Amniotic stem cell (primary cell): ENCODE data around the gene ARID3B.
"Not testable (repeated sequence)": the region's sequence is repeated elsewhere in the genome, so short reads cannot be mapped to it uniquely, and the experiment has no call there.

Experiments used
- DNase-seq: peaks from one replicate; lab custom pipeline; 2025; lab: John Stamatoyannopoulos, UW

Gene ARID3B

DNA sequence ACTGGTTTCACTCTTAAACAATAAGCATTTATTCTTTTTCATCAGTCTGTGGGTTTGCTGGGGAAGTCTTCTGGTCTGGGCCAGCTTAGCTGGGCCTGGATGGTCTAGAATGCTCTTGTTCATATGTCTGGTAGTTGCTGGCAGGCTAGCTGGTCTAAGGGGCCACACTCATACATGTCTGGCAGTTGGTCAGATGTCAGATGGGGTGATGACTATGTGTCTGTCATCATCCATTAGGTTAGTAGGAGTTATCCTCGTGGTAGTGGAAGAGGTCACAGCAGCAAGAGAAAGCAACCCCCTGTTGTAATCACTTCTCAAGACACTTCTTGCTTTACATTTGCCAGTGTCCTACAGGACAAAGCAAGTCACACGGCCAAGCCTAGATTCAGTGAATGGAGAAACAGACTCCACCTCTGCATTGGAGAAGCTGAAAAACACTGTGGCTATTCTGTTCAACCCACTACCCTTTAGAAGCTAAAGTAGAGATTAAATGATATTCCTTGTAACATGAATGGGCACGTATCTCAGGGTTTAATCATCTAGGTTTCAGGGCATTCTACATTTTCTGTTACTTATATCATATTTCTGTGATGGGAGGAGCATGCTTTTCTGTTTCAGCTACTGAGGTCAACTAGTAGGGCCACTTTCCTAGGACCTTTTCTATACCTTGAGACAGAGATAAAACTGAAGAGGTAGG is 5.5 kb upstream of the ARID3B start:
- DNase-seq = no peak

- DNase-seq = no peak
These were observed 3.3 kb upstream of the ARID3B start for GRCh38 chr15:74537736-74538135.

DNA sequence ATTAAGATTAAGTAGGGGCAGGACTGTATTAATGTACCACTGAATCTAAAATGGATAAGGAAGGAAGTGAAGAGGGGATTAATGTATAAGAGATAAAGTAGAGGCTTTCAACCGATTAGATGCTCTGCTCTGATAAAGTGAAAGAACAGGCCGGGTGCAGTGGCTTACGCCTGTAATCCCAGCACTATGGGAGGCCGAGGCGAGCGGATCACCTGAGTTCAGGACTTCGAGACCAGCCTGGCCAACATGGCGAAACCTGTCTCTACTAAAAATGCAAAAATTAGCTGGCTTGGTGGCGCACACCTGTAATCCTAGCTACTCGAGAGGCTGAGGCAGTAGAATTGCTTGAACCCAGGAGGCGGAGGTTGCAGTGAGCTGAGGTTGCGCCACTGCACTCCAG is 1.5 kb upstream of the ARID3B start:
- not testable (repeated sequence) for DNase-seq

- DNase-seq = no peak
These were observed 759 bp upstream of the ARID3B start for GRCh38 chr15:74540161-74540760.

DNA sequence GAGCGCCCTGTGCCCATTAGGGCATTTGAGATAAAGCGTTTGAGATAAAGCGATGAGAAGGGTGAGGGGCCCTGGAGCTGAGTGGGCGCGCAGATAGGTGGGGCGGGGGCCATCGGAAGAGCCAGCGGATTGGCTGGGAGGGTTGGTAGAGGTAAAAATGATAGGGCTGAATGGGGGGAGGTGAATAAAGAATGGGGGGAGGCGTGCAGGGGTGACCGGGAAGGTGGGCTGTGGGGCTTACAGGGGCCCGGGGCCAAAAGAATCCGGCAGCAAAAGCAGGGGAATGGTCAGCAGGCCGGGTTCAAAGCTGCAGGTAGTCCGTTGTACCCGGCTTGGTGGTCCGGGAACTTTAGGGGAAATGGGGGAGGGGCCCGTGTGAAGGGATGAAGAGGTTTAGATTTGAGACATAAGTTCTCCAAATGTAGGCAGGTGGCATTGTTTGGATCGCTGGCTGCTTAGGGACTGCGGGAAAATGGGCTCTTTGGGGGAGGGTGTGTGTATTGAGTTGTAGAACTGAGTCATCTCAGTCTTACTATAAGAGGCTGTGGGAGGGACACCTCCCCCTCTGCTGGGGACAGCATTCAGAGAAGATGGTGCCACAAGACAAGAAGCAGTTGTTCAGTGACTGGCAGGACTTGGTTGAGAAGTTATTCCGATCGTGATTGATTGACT is 610 bp downstream of the ARID3B start:
- no peak for DNase-seq

DNA sequence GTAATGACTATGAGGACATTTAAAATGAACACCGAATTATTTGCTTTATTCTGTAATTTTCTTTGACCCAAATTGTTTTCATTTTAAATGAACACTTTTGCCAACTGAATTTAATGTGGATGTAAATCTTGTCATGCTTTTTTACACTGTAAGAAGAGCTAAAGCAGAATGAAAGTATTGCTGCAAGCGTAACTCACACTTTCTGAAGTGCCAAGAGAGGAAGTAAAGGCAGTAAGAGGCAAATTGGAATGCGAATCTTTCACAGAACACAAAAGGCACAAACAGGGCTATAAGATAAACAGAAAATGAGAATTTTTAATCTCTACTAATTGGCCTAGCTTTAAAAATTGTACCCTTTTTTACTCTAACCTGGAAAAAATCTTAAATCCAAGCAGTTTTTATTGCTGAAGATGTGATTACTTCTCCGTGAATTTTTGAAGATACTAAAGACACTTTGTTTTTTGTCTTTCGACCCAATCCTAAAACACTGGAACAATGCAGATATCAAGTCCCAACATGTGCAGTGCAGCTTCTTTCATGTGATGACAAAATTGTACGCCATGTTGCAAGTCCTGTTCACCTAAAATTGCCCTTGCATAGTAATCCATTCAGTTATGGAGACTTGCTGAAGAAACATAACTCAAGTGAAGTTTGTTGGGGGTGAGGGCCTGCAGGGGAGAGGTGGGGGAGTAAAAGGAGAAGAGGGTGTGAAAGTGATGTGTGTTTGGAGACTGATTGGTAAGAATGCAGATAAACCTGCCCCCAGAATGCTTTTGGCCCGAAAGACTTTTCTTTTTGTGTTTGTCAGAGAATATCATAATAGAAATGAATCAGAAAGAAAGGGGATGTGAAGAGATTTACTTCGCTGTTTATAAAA is 1.4 kb downstream of the ARID3B start:
- no peak for DNase-seq

DNA sequence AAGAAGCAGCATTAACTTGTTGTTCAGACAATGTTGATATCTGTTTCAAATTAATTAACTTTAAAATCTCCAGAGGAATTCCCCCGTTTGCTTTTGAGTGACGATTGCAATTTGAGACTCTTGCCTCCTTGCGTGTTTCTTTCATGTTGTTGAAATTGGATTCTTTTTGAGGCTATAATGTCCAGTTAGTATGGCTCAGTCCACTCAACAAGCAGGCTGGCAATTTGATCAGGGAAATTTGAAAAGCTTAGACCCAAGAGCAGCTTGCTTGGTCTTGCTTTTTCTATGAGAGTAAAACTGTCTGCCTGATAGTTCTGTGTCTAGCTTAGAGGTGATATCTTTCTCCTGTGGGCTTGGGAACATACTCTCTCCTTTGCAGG is 2.0 kb downstream of the ARID3B start:
- no peak for DNase-seq

- no peak for DNase-seq
These were observed 2.6 kb downstream of the ARID3B start for GRCh38 chr15:74543583-74543982.

- DNase-seq = no peak
These were observed 4.1 kb downstream of the ARID3B start for GRCh38 chr15:74545086-74545485.

DNA sequence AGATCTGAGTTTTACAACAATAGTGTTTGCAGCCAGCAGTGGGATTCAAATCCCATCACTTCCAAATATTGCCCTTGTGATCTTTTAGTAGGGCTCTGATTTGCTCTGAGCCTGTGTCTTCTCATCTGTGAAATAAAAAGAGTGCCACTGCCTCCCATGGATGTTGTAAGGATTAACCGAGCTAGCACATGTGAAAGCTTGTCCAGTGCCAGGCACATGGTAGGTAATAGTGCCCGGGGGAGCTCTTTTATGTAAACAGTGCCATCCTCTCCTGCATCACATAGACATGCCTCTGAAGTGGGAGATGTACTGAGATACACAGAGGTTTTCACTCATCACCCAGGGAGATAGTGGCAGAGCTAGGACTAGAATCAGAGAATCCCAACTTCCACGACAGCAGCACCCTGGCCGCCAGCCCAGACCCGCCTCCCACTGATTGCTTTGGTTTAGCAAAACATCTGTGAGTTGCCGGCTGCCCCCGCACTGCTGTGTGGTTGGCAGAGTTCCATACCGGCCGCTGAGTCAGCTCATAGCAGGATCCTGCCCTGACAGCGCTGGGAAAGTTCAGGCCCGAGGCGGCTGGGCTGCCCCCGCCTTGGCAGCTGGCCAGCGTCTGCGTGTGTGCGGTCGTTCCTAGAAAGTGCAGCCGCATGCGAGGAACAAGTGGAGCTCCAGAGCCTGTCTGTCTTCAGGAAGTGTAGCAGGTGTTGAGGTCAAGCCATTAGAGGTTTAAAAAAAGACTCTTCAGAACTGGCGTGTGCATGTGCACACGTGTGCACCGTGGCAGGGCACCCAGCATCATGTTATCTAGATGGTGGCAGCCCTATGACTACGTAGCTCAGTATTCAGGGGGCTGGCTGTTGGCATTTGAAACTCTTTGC is 5.0 kb downstream of the ARID3B start:
- DNase-seq = peak; percentile 97

GRCh38 chr15:74547616-74548015 is 6.6 kb downstream of the ARID3B start:
- no peak for DNase-seq

DNA sequence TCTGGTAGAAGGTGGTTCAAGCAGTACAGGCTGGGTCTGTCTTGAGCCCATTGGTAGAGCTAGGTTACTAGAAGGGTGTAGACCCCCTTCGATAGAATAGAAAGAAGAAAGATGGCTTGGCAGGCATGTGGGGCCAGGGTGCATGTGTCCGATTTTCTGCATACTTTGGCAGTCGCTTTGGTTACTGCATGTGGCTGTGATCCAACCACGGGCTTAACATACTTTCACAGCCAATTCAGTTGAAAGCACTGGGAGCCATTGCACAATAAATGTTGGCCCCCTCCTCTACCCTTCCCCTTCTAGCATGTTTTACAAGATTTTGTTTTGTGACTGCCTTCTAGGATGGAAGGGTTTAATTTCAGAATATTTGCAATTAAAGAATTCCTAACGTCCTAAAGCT is 7.2 kb downstream of the ARID3B start:
- DNase-seq = no peak

DNA sequence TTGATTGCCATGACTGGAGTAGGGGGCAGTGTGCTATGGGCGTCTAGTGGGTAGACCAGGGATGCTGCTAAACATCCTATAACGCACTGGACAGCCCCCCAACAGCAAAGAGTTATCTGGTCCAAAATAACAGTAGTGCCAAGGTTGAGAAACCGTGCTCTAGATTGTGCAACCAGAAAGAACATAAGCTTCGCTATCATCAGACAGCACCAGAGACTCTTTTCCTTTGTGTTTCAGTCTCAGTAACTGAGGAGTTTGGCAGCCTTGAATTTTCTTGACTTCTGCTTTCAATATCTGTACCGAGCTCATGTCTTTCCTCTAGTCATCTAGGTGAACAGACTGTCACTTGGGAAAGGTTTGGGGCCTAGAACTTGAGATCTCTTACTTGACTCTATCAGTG is 8.8 kb downstream of the ARID3B start:
- no peak for DNase-seq

DNA sequence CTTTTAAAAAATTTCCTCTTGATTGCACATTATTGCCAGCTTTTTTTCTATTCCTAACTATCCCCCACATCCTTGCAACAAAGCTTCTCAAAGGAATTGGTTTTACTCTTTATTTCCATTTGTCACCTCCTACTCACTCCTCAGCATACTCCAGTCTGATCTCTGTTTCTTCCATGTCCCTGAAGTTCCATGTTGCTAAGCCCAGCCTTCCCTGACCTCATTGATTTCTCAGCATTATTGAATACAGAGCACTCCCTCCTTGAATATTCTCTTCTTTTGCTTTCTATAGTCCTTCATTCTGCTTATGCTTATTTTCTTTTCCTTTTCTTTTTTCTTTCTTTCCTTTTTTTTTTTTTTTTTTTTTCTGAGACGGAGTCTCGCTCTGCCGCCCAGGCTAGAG is 10.7 kb downstream of the ARID3B start:
- no peak for DNase-seq

DNA sequence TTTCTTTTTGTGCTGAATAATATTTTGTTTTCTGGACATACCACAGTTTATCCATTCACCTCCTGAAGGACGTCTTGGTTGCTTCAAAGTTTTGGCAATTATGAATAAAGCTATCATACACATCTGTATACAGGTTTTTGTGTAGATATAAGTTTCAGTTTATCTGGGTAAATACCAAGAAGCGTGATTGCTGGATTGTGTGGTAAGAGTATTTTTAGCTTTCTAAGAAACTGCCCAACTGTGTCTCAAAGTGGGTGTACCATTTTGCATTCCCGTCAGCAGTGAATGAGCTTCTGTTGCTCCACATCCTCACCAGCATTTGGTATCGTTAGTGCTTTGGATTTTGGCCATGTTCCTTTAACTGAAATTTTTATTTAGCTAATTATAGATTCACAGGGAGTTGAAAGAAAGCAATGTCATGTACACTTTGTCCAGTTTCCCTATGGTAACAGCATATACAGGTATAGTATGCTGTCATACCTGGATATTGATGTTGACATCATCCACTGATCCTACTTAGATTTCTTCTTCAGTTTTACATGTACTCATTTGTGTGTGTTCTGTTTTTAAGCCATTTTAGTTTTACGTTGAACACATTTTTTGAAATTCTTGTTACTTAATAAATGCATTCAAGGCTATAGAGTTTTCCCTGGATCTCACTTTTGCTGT is 11.9 kb downstream of the ARID3B start:
- no peak for DNase-seq

DNA sequence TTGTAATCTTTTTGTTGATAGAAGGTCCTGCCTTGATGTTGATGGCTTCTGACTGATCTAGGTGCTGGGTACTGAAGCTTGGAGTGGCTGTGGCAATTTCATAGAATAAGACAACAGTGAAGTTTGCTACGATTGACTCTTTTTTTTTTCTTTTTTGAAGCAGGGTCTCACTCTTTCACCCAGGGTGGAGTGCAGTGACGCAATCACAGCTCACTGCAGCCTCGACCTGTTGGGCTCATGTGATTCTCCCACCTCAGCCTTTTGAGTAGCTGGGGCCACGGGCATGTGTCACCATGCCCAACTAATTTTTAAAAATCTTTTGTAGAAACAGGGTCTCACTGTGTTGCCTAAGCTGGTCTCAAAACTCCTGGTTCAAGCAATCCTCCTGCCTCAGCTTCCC is 14.2 kb downstream of the ARID3B start:
- no peak for DNase-seq

DNA sequence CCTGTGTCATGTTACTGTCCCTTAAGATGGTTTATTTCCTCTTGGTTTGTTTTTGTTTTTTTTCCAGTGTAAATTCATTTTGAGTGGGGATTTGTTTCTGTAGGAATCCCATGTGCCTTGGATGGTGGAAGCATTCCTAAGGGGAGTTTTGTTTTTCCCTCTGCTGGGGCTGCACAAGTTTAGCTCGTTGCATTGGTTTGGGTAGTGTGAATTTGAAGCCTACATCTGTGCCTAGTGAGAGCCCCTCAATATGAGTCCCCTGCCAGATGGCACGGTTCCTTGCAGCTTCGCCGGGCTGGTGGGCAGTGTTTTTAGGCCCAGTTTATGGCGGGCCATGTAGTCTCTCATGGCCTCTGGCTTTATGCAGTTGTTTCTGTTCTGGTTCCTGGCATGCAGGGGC is 17.7 kb downstream of the ARID3B start:
- no peak for DNase-seq

GRCh38 chr15:74563442-74563841 is 22.4 kb downstream of the ARID3B start:
- no peak for DNase-seq

DNA sequence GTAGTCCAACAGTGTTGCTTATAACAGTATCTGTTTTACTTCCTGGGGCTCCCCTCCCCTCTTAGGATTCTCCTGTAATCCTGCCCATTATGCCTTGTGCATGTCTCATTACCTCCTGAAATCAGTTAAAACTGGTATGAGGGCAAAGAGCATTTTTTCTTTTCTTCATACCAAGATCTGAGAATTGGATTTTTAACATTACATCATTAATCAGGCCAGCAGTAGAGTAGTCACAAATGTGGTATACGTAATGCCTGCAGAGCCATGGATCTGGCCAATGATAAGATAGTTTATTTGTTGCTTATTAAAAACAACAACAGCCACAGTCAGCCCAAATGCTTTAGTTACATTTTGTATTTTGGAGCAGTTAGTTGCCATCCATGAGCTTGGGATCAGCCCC is 23.2 kb downstream of the ARID3B start:
- no peak for DNase-seq

GRCh38 chr15:74565381-74566085 is 24.5 kb downstream of the ARID3B start:
- no peak for DNase-seq
